ENCODE measurements around the gene NAXD. TPM values are rescaled to one million over a fixed set of nuclear protein-coding genes. Genes with fewer than 3 reads are reported as not detected.

Gene NAXD
- total and polyA plus RNA-seq, 4 experiments from 2014 or later = 20.4 to 33.4 (median 26.5) TPM

DNA sequence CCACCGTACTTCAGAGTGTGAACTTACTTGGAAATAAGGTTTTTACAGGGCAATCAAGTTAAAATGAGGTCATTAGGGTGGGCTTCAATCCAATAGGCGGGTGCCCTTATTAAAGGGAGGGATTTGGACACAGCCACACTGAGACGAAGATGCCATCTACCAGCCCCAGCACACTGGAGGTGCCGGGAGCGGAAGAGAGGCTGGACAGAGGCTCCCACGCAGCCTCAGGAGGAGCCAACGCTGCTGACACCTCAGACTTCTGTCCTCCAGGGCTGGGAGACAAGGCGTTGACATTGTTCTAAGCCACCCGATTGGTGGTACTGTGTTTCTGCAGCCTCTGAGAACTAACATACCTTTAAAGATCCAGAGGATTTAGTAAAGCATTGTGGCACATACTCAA lies 41.2 kb upstream of the NAXD start:
- no peaks in the 10 kb centered on the region for H3K9me3 Mint-ChIP-seq
- no peaks in the 10 kb centered on the region for H3K36me3 Mint-ChIP-seq
- H3K4me3 ChIP-seq (ENCODE audit: low read length in 2 of 2) = no peak overlapping the region
- CTCF ChIA-PET (ENCODE audit: partially characterized antibody) = no interaction called here
- no peaks in the 10 kb centered on the region for H3K36me3 ChIP-seq (ENCODE audit: insufficient read depth, low read length)
- POLR2A ChIA-PET (ENCODE audit: partially characterized antibody) = no interaction called here
- no peak overlapping the region for H3K4me3 Mint-ChIP-seq
- H3K9me3 ChIP-seq (ENCODE audit: control insufficient read depth in 1 of 2, low read length in 2 of 2) = no peaks in the 10 kb centered on the region
- peaks cover 6% of the 10 kb centered on the region for H3K27me3 ChIP-seq (ENCODE audit: insufficient read depth, low read length)
- no peak overlapping the region for H3K27ac Mint-ChIP-seq
- DNase-seq = no peak
- H3K4me1 ChIP-seq (ENCODE audit: insufficient read depth, low read length) = no peaks in the 10 kb centered on the region
- H3K27me3 Mint-ChIP-seq = peaks cover 30 to 34% of the 10 kb centered on the region in 2 donors
- intact Hi-C loops (cut with micrococcal nuclease) = no loop called here
- H3K27ac ChIP-seq (ENCODE audit: low read depth, low read length) = no peak overlapping the region
- peaks cover 4 to 10% (median 7%) of the 10 kb centered on the region in 4 donors for H3K4me1 Mint-ChIP-seq

DNA sequence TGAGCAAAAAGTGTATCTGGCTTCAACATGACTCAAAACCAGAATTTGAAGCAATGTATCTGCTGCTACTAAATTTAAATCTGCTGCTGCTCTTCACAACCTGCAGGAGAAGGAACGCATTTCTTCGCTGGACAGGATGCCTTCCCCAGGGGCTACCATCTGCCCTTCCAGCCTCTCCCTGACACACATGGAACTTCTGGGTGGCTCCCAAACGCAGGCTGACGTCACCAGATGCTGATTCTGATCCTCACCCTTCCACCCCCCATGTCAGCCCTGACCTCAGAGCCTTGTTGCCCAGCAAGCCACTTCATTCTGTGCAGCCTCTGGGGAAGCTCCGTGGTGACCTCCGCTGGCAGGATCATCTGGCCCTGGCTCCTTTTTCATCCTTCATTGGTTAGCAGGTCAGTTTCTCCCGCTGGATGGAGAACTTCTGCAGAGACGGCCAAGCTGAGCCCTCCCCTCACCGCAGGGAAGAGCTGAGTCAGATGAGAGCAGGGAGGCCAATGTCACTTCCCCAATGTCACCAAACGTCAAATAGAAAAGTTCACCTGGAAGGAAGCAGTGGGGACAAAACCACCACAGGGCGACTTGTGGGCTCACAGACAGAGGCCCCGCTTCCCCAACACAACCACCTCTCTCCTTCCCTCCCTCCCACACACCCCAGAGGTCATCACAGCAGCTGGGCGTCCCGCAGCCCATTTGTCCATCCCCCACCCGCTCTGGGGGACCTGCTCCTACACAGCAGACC lies 39.8 kb upstream of the NAXD start:
- Mint-ChIP-seq H3K4me1 (peaks cover 4 to 10% (median 7%) of the 10 kb centered on the region in 4 donors), H3K9me3 (no peaks in the 10 kb centered on the region), H3K36me3 (no peaks in the 10 kb centered on the region), H3K4me3 (no peak overlapping the region), H3K27me3 (peaks cover 30 to 35% of the 10 kb centered on the region in 2 donors), H3K27ac (no peak overlapping the region)
- Histone ChIP-seq H3K27me3 (ENCODE audit: insufficient read depth, low read length) (peaks cover 6% of the 10 kb centered on the region), H3K4me3 (ENCODE audit: low read length in 2 of 2) (no peak overlapping the region), H3K27ac (ENCODE audit: low read depth, low read length) (no peak overlapping the region), H3K4me1 (ENCODE audit: insufficient read depth, low read length) (no peaks in the 10 kb centered on the region), H3K9me3 (ENCODE audit: control insufficient read depth in 1 of 2, low read length in 2 of 2) (no peaks in the 10 kb centered on the region), H3K36me3 (ENCODE audit: insufficient read depth, low read length) (no peaks in the 10 kb centered on the region)
- ChIA-PET CTCF (ENCODE audit: partially characterized antibody) (no interaction called here), POLR2A (ENCODE audit: partially characterized antibody) (interaction anchor here (0.6 kb wide), 1 partner anchor 401 kb away, joined by 3 read pairs; no protein-coding TSS in a partner anchor)
- intact Hi-C loops (cut with micrococcal nuclease) = no loop called here
- DNase-seq = no peak

DNA sequence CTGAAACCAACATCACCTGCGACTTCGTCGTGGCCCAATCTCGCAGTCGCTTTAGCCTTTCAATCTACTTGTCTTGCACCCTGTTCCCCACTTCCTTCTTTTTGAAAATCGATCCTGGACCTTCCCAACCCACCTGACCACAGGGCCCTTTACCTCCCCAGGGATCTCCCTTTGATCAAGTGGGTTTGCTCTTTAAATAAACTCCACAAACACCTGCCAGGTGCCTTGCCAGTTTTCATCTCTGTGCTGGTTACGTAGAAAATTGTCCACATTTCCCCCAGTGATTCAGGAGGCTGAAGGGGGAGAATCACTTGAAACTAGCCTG lies 39.3 kb upstream of the NAXD start:
- H3K4me1 ChIP-seq (ENCODE audit: insufficient read depth, low read length) = no peaks in the 10 kb centered on the region
- H3K4me1 Mint-ChIP-seq = peaks cover 4 to 10% (median 7%) of the 10 kb centered on the region in 4 donors
- peaks cover 6% of the 10 kb centered on the region for H3K27me3 ChIP-seq (ENCODE audit: insufficient read depth, low read length)
- intact Hi-C loops (cut with micrococcal nuclease) = no loop called here
- peak overlapping the region in 1 of 7 donors; percentile 18 for H3K27ac Mint-ChIP-seq
- no peak overlapping the region for H3K4me3 ChIP-seq (ENCODE audit: low read length in 2 of 2)
- ChIA-PET CTCF (ENCODE audit: partially characterized antibody) (no interaction called here), POLR2A (ENCODE audit: partially characterized antibody) (no interaction called here)
- no peaks in the 10 kb centered on the region for H3K9me3 ChIP-seq (ENCODE audit: control insufficient read depth in 1 of 2, low read length in 2 of 2)
- no peaks in the 10 kb centered on the region for H3K36me3 Mint-ChIP-seq
- H3K27ac ChIP-seq (ENCODE audit: low read depth, low read length) = no peak overlapping the region
- H3K36me3 ChIP-seq (ENCODE audit: insufficient read depth, low read length) = no peaks in the 10 kb centered on the region
- no peak for DNase-seq
- peak overlapping the region in 1 of 8 donors; percentile 25 for H3K4me3 Mint-ChIP-seq
- H3K27me3 Mint-ChIP-seq = peaks cover 33 to 39% of the 10 kb centered on the region in 2 donors
- H3K9me3 Mint-ChIP-seq = no peaks in the 10 kb centered on the region

DNA sequence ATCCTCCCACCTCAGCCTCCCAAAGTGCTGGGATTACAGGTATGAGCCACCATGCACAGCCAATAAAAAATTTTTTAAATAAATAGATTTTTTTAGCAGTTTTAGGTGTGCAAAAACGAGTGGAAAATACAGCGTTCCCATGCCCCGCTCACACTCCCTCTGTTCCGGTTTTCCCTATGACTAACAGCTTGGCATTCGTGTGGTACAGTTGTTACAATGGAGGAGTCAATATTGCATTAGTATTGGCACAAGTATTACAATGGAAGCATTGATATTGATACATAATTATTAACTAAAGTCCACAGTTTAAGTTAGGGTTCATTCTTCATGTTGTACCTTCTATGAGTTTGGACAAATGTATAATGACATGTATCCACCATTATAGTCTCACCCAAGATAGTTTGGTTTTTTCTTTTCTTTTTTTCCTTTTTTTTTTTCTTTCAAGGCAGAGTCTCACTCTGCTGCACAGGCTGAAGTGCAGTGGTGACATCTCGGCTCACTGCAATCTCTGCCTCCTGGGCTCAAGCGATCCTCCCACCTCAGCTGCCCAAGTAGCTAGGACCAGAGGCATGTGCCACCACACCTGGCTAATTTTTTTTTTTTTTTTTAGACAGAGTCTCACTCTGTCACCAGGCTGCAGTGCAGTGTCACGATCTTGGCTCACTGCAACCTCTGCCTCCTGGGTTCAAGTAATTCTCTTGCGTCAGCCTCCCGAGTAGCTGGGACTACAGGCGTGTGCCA lies 38.4 kb upstream of the NAXD start:
- Mint-ChIP-seq H3K36me3 (no peaks in the 10 kb centered on the region), H3K9me3 (no peaks in the 10 kb centered on the region), H3K27ac (no peak overlapping the region), H3K4me3 (no peak overlapping the region), H3K4me1 (peaks cover 4 to 10% (median 7%) of the 10 kb centered on the region in 4 donors), H3K27me3 (peaks cover 36 to 37% of the 10 kb centered on the region in 2 donors)
- Histone ChIP-seq H3K27me3 (ENCODE audit: insufficient read depth, low read length) (peaks cover 6% of the 10 kb centered on the region), H3K4me1 (ENCODE audit: insufficient read depth, low read length) (no peaks in the 10 kb centered on the region), H3K27ac (ENCODE audit: low read depth, low read length) (no peak overlapping the region), H3K4me3 (ENCODE audit: low read length in 2 of 2) (no peak overlapping the region), H3K36me3 (ENCODE audit: insufficient read depth, low read length) (no peaks in the 10 kb centered on the region), H3K9me3 (ENCODE audit: control insufficient read depth in 1 of 2, low read length in 2 of 2) (no peaks in the 10 kb centered on the region)
- DNase-seq = no peak
- ChIA-PET POLR2A (ENCODE audit: partially characterized antibody) (no interaction called here), CTCF (ENCODE audit: partially characterized antibody) (no interaction called here)
- intact Hi-C loops (cut with micrococcal nuclease) = no loop called here

DNA sequence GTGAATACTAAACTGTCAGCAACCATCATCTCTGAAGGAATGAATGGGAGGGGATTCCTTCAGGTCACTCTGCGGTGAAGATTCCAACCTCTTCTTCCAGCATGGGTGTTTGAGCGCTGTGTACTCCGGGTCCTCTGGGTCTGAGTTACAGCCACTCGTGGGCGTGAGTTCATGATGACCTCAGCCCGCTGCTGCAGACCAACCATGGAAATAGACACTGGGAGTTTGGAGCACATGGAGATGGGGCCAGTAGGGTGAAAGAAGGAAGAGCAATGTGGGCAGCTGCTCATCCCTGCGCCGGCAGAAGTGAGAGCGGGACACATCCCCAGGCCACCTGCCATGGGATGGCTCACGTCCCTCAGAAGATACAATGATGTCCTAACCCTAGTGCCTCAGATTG lies 37.0 kb upstream of the NAXD start:
- CTCF ChIA-PET (ENCODE audit: partially characterized antibody) = no interaction called here

DNA sequence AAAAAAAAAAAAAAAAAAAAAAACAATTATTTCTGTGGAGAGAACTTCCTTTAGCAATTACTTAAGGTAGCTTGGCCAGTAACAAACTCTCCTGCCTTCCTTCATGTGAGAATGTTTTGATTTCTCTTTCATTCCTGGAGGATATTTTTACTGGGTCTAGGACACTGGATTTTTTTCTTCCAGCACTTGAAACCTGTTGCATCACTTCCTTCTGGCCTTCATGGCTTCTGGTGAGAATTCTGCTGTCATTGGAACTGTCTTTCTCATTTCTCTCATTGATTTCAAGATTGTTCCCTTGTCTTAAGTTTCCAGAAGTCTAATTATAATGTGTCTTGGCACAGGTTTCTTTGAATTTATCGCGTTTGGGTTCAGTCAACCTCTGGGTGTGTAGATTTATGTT lies 34.5 kb upstream of the NAXD start:
- Histone ChIP-seq H3K4me3 (ENCODE audit: low read length in 2 of 2) (no peak overlapping the region), H3K36me3 (ENCODE audit: insufficient read depth, low read length) (no peaks in the 10 kb centered on the region), H3K27me3 (ENCODE audit: insufficient read depth, low read length) (peaks cover 13% of the 10 kb centered on the region), H3K9me3 (ENCODE audit: control insufficient read depth in 1 of 2, low read length in 2 of 2) (no peaks in the 10 kb centered on the region), H3K27ac (ENCODE audit: low read depth, low read length) (no peak overlapping the region), H3K4me1 (ENCODE audit: insufficient read depth, low read length) (no peaks in the 10 kb centered on the region)
- ChIA-PET CTCF (ENCODE audit: partially characterized antibody) (no interaction called here), POLR2A (ENCODE audit: partially characterized antibody) (no interaction called here)
- intact Hi-C loops (cut with micrococcal nuclease) = no loop called here
- Mint-ChIP-seq H3K27ac (no peak overlapping the region), H3K27me3 (peaks cover 28 to 35% of the 10 kb centered on the region in 2 donors), H3K4me3 (no peak overlapping the region), H3K4me1 (peaks cover 0 to 4% (median 1%) of the 10 kb centered on the region in 4 donors), H3K9me3 (no peaks in the 10 kb centered on the region), H3K36me3 (no peaks in the 10 kb centered on the region)
- DNase-seq = no peak

More for the DNA sequence above, 37.0 kb upstream of the NAXD start:
- no peaks in the 10 kb centered on the region for H3K36me3 ChIP-seq (ENCODE audit: insufficient read depth, low read length)
- no peaks in the 10 kb centered on the region for H3K4me1 ChIP-seq (ENCODE audit: insufficient read depth, low read length)
- POLR2A ChIA-PET (ENCODE audit: partially characterized antibody) = no interaction called here
- no peaks in the 10 kb centered on the region for H3K9me3 Mint-ChIP-seq
- H3K9me3 ChIP-seq (ENCODE audit: control insufficient read depth in 1 of 2, low read length in 2 of 2) = no peaks in the 10 kb centered on the region
- DNase-seq = no peak
- H3K27ac ChIP-seq (ENCODE audit: low read depth, low read length) = no peak overlapping the region
- H3K36me3 Mint-ChIP-seq = no peaks in the 10 kb centered on the region
- H3K4me3 Mint-ChIP-seq = no peak overlapping the region
- intact Hi-C loops (cut with micrococcal nuclease) = no loop called here
- H3K4me3 ChIP-seq (ENCODE audit: low read length in 2 of 2) = no peak overlapping the region
- H3K27ac Mint-ChIP-seq = no peak overlapping the region
- peaks cover 6% of the 10 kb centered on the region for H3K27me3 ChIP-seq (ENCODE audit: insufficient read depth, low read length)
- H3K27me3 Mint-ChIP-seq = peaks cover 32 to 39% of the 10 kb centered on the region in 2 donors
- peaks cover 4 to 10% (median 7%) of the 10 kb centered on the region in 4 donors for H3K4me1 Mint-ChIP-seq

DNA sequence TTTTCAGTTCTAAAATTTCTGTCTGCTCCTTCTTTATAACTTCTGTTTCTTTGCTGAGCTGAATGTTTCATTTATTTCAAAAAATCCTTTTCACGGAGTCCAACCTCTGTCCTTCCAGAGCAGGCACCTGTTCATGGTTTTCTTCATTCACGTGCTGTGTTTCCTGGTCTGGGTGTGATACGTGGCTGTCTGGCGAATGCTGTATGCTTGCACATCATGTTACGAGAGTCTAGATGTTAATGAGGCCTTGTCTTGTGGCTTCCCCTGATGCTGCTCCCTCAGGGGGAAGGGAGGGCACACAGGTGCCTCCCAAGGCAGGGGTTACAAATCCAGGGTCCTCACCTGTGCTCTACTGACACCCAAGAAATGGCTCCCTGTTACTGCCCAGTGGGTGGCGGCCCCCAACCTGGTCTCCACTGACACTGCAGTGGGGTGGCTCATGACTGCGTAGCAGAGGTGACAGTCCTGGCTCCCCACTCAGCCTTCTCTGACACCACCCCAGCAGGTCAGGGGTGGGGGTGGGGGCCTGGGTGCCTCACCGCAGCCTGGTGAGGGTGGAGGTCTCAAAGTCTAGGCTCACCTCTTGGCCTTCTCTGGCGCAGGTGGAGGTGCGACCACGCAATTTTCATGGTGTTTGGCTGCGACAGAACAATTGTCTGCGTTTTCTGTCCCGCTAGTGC lies 33.7 kb upstream of the NAXD start:
- no peaks in the 10 kb centered on the region for H3K36me3 ChIP-seq (ENCODE audit: insufficient read depth, low read length)
- DNase-seq = no peak
- H3K27me3 ChIP-seq (ENCODE audit: insufficient read depth, low read length) = peaks cover 8% of the 10 kb centered on the region
- no peak overlapping the region for H3K27ac ChIP-seq (ENCODE audit: low read depth, low read length)
- ChIA-PET CTCF (ENCODE audit: partially characterized antibody) (no interaction called here), POLR2A (ENCODE audit: partially characterized antibody) (no interaction called here)
- Mint-ChIP-seq H3K27me3 (peaks cover 23 to 36% of the 10 kb centered on the region in 2 donors), H3K27ac (no peak overlapping the region), H3K4me1 (no peaks in the 10 kb centered on the region), H3K4me3 (no peak overlapping the region), H3K9me3 (no peaks in the 10 kb centered on the region), H3K36me3 (no peaks in the 10 kb centered on the region)
- intact Hi-C loops (cut with micrococcal nuclease) = no loop called here
- H3K4me3 ChIP-seq (ENCODE audit: low read length in 2 of 2) = no peak overlapping the region
- no peaks in the 10 kb centered on the region for H3K4me1 ChIP-seq (ENCODE audit: insufficient read depth, low read length)
- H3K9me3 ChIP-seq (ENCODE audit: control insufficient read depth in 1 of 2, low read length in 2 of 2) = no peaks in the 10 kb centered on the region

Data from CD4-positive, alpha-beta memory T cell (primary cell).